Measurements from ENCODE around the gene CCP110. TPM values are rescaled to one million over a fixed set of nuclear protein-coding genes. Genes with fewer than 3 reads are reported as not detected.

The CCP110 gene
- total RNA-seq, 4 donors from 2014 or later: 6.6 to 8.6 (median 7.5) TPM

DNA sequence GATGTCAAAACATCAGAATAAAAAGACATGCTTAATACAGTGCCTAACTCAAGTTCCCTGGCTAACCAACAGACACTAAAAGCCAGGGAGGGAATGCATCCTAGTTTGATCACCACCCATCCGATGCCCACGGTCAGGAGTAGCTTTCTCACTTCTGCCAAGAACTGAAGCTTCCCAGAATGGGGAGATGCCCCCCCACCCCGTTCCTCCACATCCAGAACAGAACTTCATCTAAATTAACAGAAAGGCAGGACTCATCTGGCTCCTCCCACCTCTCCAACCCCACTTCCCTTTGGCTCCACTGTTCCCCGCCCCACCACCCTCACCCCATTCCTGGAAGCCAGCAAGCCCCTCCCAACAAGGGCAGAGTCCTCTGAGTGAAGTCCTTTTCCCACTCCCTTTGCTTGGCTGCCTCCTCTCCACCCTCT lies 35.5 kb upstream of the CCP110 start:
- TF ChIP-seq POLR2A (IDR thresholded peaks at IDR 0.05): no peak
- TF ChIP-seq, protein P1, sequence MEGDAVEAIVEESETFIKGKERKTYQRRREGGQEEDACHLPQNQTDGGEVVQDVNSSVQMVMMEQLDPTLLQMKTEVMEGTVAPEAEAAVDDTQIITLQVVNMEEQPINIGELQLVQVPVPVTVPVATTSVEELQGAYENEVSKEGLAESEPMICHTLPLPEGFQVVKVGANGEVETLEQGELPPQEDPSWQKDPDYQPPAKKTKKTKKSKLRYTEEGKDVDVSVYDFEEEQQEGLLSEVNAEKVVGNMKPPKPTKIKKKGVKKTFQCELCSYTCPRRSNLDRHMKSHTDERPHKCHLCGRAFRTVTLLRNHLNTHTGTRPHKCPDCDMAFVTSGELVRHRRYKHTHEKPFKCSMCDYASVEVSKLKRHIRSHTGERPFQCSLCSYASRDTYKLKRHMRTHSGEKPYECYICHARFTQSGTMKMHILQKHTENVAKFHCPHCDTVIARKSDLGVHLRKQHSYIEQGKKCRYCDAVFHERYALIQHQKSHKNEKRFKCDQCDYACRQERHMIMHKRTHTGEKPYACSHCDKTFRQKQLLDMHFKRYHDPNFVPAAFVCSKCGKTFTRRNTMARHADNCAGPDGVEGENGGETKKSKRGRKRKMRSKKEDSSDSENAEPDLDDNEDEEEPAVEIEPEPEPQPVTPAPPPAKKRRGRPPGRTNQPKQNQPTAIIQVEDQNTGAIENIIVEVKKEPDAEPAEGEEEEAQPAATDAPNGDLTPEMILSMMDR (IDR thresholded peaks at IDR 0.05): no peak
- no peak overlapping the region for H3K4me3 ChIP-seq (ENCODE audit: low read depth, poor library complexity, severe bottlenecking)
- peak in 1 of 2 donors; percentile 71 for DNase-seq (ENCODE audit: low spot score in 2 of 2)
- intact Hi-C loops (cut with DNase I; ENCODE audit: low total_unique reads): no loop called here
- WGBS, 2 donors: 32 to 35% methylated on average over 4 of the region's 4 CpGs

DNA sequence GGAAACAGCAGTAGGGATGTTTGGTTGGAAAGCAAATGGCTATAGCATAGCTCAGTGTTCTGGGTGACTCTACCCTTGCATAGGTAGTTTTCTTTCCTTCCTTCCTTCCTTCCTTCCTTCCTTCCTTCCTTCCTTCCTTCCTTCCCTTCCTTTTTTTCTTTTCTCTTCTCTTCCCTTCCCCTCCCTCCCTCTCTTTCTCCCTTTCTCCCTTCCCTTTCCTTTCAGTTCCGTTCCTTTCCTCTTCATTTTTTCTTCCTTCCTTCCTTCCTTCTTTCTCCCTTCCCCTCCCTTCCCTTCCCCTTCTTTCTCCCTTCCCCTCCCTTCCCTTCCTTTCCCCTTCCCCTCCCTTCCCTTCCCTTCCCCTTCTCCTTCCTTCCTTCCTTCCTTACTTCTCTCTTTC lies 33.1 kb upstream of the CCP110 start:
- TF ChIP-seq, protein P1 (IDR thresholded peaks at IDR 0.05): no peak
- no peak for TF ChIP-seq POLR2A (IDR thresholded peaks at IDR 0.05)
- intact Hi-C loops (cut with DNase I; ENCODE audit: low total_unique reads): no loop called here
- DNase-seq (ENCODE audit: low spot score in 2 of 2): no peak
- H3K4me3 ChIP-seq (ENCODE audit: low read depth, poor library complexity, severe bottlenecking): no peak overlapping the region
- WGBS, 2 donors: 82 to 94% methylated on average over 1 of the region's 1 CpG

DNA sequence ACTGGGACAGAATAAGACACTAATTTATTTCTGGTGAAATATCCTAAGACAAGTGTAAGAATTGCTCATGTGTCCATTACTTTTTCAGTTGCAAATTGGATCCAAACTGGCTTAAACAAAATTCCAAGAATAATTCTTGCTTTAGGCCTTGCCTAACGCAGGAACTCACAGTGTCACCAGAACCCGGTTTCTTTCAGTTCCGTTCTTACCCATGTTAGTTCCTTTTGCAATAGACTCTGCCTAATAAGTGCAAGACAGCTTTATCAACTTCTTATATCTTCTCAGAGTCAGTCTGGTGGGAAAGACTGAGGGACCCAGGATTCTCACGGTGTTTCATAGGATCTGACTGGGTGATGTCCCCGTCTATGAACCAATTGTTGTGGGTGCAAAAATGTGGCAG lies 26.6 kb upstream of the CCP110 start:
- no peak for DNase-seq (ENCODE audit: low spot score in 2 of 2)
- no peak overlapping the region for H3K4me3 ChIP-seq (ENCODE audit: low read depth, poor library complexity, severe bottlenecking)
- 71 to 72% methylated on average over 5 of the region's 5 CpGs for WGBS, 2 donors
- intact Hi-C loops (cut with DNase I; ENCODE audit: low total_unique reads): no loop called here
- TF ChIP-seq, protein P1 (IDR thresholded peaks at IDR 0.05): no peak
- no peak for TF ChIP-seq POLR2A (IDR thresholded peaks at IDR 0.05)

DNA sequence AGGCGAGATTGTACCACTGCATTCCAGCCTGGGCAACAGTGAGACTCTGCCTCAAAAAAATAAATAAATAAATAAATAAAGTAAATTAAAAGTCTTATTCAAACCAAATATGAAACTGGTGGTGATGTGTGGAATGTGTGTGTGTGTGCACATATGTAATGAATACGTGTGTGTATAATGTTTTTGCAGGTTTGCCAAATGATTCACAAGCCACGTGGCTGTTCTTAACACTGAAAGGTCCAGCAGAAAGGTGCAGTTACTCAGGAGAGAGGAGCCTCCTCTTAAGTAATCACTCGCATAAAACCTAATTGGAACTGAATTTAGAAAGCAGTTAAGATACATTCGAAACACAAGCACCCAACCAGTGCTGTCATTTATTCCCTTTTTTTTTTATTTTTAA lies 24.7 kb upstream of the CCP110 start:
- peak in 1 of 2 donors; percentile 36 for DNase-seq (ENCODE audit: low spot score in 2 of 2)
- intact Hi-C loops (cut with DNase I; ENCODE audit: low total_unique reads): no loop called here
- no peak overlapping the region for H3K4me3 ChIP-seq (ENCODE audit: low read depth, poor library complexity, severe bottlenecking)
- TF ChIP-seq, protein P1 (IDR thresholded peaks at IDR 0.05): no peak
- 78 to 81% methylated on average over 5 of the region's 5 CpGs for WGBS, 2 donors

DNA sequence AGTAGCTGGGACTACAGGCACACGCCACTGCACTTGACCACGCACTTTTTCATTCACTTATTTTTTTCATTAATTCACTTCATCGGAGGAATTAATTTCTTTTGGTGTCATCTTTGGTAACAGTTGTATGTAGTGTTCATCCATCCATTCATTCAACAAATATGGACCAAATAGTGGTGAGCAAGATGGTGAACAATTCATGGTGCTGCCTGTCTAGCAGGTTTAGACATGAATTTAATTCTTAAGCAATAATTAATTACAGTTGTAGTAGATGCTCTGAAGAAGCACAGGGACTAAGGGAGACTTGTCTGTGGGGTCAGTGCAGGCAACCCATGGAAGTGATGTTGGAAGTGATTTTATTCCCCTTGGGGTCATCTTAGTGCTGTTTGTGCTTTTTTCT lies 24.3 kb upstream of the CCP110 start:
- no peak for TF ChIP-seq POLR2A (IDR thresholded peaks at IDR 0.05)
- 92 to 97% methylated on average over 3 of the region's 3 CpGs for WGBS, 2 donors
- intact Hi-C loops (cut with DNase I; ENCODE audit: low total_unique reads): no loop called here
- DNase-seq (ENCODE audit: low spot score in 2 of 2): no peak
- H3K4me3 ChIP-seq (ENCODE audit: low read depth, poor library complexity, severe bottlenecking): no peak overlapping the region

DNA sequence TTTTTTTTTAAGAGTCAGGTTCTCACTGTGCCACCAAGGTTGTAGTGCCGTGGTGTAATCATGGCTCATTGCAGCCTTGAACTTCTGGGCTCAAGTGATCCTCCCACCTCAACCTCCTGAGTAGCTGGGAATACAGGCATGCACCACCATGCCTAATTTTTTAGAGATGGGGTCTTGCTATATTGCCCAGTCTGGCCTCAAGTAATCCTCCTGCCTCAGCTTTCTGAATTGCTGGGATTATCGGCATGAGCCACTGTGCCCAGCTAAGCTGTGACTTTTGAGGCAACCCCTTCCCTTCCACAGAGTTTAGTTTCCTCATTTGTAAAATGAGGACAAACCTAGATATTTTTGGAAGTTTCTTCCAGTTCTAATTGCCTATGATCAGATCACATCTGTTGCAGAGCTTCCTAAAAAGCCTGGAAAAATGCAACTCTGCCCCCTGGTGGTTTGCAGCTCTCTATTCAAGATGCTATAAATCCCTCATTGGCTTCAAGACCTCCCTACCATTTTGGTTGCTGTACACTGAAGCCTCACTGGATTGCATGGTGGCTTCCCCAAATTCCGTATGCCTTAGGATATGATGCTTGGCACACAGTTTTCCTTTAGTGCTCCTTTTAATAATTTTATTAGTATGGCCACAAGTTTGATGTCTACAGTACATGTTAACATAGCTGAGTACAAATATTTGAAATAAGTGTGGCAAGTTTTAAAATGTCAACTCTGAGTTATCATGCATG lies 21.2 kb upstream of the CCP110 start:
- TF ChIP-seq, protein P1 (IDR thresholded peaks at IDR 0.05): no peak
- TF ChIP-seq POLR2A (IDR thresholded peaks at IDR 0.05): no peak
- WGBS, 2 donors: 89 to 90% methylated on average over 3 of the region's 3 CpGs
- DNase-seq (ENCODE audit: low spot score in 2 of 2): peak; percentile 48 to 89
- no peak overlapping the region for H3K4me3 ChIP-seq (ENCODE audit: low read depth, poor library complexity, severe bottlenecking)
- intact Hi-C loops (cut with DNase I; ENCODE audit: low total_unique reads): loop anchor here (10.0 kb wide), 1 partner anchor 118 kb away; no protein-coding TSS in a partner anchor
